Esophagus squamous epithelium (tissue), 4 donors: ENCODE measurements around the gene ARIH2.

ENCODE experiments used
- POLR2A ChIP-seq, 4 donors: fragments of 450-650 bp; IDR thresholded peaks; one replicate each; pipeline ENCODE4 v1.6.1; 2017; ENCODE audit warnings: antibody characterized with exemption in 4 of 4, mild to moderate bottlenecking in 4 of 4, moderate library complexity in 3 of 4
- TF ChIP-seq, protein P1 (sequence below), 6 experiments: fragments of 450-650 bp in 4 of 6; fragments of 200-600 bp in 2 of 6; sonication (generic) in 2 of 6; IDR thresholded peaks; one replicate each; pipeline ENCODE4 v1.5.1; 2016 to 2019; ENCODE audit warnings: antibody characterized with exemption in 6 of 6, mild to moderate bottlenecking in 4 of 6, moderate library complexity in 4 of 6

- TF ChIP-seq, protein P1, sequence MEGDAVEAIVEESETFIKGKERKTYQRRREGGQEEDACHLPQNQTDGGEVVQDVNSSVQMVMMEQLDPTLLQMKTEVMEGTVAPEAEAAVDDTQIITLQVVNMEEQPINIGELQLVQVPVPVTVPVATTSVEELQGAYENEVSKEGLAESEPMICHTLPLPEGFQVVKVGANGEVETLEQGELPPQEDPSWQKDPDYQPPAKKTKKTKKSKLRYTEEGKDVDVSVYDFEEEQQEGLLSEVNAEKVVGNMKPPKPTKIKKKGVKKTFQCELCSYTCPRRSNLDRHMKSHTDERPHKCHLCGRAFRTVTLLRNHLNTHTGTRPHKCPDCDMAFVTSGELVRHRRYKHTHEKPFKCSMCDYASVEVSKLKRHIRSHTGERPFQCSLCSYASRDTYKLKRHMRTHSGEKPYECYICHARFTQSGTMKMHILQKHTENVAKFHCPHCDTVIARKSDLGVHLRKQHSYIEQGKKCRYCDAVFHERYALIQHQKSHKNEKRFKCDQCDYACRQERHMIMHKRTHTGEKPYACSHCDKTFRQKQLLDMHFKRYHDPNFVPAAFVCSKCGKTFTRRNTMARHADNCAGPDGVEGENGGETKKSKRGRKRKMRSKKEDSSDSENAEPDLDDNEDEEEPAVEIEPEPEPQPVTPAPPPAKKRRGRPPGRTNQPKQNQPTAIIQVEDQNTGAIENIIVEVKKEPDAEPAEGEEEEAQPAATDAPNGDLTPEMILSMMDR (IDR thresholded peaks at IDR 0.05): no peak
- no peak for TF ChIP-seq POLR2A (IDR thresholded peaks at IDR 0.05)
Observed at GRCh38 chr3:48966367-48966766, 47.7 kb downstream of the ARIH2 start.
